Sigmoid colon (tissue), 4 donors: ENCODE results near the gene PPM1E.

Source experiments
- CTCF ChIP-seq, 4 experiments: fragments of 450-650 bp in 3 of 4; fragments of 200-600 bp in 1 of 4; IDR thresholded peaks; one replicate each; pipeline ENCODE4 v1.5.1; 2016 to 2019; ENCODE audit warnings: antibody characterized with exemption in 4 of 4, mild to moderate bottlenecking in 3 of 4, moderate library complexity in 2 of 4
- EP300 ChIP-seq, 4 donors: sonication (generic); formaldehyde crosslinking; IDR thresholded peaks; one replicate each; pipeline ENCODE4 v1.6.1; 2017; ENCODE audit warnings: antibody characterized with exemption in 4 of 4
- POLR2A ChIP-seq, 2 donors: fragments of 450-650 bp; IDR thresholded peaks; one replicate each; pipeline ENCODE4 v1.6.1; 2016; ENCODE audit warnings: antibody characterized with exemption in 2 of 2, mild to moderate bottlenecking in 2 of 2, moderate library complexity in 2 of 2

GRCh38 chr17:58960068-58960467 lies 204.4 kb downstream of the PPM1E start:
- TF ChIP-seq EP300 (IDR thresholded peaks at IDR 0.05): no peak
- TF ChIP-seq CTCF (IDR thresholded peaks at IDR 0.05): no peak
- no peak for TF ChIP-seq POLR2A (IDR thresholded peaks at IDR 0.05)
